NCI-H2171 (cell line): Measurements from ENCODE around the gene SLC9A7.
"Not testable (repeated sequence)": the region's sequence is repeated elsewhere in the genome, so short reads cannot be mapped to it uniquely, and the experiment has no call there.

ENCODE experiments used
- DNase-seq: peaks from one replicate; lab custom pipeline; 2025; lab: John Stamatoyannopoulos, UW

The SLC9A7 gene

DNA sequence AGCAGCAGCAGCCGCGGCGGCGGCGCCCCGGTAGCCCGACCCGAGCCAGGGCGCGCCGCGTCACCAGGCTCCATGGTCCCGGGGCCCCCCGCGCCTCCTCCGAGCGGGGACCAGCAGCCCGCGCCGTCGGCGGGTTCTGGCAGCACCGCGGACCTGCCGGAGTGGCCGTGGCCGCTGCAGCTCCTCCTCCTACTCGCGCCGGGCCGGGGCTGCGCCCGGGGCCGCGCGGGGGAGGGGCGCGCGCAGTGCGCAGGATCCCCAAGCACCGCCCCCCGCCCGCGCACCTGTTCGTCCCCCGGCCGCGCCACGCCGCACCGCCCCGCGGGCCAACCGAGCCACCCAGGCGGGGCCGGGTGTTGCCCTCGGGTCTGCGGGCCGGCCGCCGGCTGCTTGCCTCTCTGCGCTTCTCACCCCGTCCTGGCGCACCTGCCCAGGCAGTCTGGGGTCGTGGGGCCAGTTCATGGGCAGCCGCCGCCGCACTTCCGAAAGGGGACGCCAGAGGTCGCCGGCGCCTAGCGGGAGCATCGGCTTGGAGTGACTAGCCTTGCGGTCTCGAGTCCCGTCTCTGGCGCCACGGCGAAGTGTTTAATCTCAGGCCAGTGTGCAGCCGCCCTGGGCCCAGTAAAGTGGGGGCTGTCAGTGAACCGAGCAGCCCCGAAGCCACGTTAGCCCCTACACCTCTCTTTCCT, at the start of gene SLC9A7:
Gene SLC9A7 (minus strand): TSS at position 163 of the 689 bp plus-strand sequence. CDS start 89 bp downstream, at position 74.
- DNase-seq = peak; percentile 58

DNA sequence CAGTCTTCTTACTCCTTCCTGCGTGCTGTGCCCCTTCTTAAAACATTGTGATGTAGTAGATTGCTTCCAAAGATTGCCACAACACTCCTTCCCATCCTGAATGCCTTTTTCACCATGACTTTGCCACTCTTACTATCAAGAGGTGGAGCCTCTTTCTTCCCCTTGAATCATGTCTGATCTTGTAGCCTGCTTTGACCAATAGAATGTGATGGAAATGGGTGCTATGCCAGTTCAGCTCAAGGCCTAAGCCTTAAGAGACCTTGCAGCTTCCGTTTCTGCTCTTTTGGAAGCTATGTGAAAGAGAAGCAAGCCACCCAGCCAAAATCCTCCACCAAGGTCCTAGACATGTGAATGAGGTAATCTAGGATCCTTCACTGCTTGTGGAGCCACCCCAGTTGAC, 46.4 kb upstream of the SLC9A7 start:
- DNase-seq = no peak

DNA sequence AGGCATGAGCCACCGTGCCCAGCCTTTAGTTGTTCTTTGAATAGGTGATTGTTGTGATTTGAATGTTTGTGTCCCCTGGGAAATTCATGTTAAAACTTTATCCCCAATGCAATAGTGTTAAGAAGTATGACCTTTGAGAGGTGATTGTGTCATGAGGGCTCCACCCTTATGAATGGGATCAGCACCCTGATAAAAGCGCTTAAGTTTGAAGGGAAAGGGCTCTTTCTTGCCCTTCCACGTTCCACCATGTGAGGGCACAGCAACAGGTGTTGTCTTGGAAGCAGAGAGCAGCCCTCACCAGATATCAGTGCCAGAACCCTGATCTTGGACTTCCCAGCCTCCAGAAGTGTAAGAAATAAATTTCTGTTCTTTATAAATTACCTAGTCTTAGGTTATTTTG, 44.2 kb upstream of the SLC9A7 start:
- DNase-seq = no peak

DNA sequence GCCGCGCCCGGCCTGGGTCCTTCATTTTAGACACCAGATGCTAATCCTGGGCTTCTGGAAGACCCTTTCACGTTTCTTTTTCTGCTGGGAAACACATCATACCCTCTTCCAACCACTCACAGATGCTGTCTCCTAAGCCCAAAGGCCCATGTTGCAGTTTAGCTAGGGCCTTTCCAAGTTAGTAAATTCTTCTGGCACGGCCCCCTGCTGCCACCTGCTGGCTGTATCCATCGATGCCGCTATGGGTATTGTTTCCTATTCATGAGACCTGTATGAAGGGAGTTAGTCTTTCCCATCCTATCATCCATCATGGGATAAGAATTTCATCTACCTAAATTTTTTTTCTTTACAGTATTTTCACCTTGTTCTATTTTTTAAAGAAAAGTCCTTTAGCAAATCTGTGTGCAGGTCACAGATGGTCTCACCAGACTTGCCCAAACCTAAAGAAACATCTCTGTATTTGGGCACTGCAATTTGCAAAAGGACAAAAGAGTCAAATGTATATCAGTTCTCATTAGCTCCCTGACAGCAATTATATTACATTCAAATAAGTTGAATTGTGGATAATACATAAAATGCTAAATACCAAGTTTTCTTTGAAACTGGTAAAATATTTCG, 37.8 kb upstream of the SLC9A7 start:
- DNase-seq = no peak

DNA sequence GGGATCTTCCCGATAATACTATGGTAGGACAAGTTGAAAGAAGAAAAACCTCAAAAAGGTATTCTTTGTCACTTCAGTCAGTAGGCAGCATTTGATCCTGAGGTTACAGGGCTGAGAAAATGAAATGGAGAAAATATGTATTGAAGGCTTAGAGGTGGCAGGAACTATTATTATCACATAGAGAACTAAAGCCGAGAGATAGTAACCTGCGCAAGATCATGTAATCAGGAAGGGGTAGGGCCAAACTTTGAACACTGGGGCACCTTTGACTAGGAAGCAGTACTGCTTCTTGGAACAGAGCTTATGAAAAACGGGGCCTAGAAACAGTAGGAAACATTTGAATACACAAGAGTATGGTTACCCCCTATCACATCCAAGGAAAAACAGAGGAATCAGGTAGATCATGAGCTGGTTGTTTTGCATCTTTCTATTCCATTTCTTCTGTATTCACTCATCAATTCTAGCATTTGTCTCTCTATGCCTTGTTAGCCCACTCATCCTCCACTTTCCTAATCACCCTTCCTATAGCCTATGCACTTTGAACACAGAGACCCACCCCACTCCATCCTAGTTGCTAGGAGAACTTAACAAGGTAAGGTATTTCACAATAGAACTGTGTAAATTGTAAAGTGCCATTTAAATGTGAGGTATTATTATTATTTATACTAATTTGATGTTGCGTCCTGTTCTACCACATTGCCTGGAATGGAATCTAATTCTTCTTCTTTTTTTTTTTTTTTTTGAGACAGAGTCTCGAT, 34.6 kb upstream of the SLC9A7 start:
- no peak for DNase-seq

DNA sequence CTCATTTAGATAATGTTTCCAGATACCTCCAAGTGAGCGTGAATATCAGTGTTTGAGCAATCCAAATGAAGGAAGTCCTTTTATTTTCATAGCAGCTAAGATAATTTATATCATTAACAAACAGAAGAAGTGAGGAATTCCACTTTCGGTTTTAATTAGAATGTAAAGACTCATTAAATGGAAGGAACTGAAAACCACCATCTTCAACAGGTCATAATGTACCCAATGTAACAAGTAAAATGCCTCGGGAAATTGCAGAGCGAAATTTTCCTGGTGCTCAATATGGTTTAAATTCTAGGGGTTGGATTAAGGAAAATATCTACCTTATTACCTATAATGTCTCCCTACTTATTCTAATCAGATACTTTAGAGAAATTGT, 33.9 kb upstream of the SLC9A7 start:
- DNase-seq = no peak

DNA sequence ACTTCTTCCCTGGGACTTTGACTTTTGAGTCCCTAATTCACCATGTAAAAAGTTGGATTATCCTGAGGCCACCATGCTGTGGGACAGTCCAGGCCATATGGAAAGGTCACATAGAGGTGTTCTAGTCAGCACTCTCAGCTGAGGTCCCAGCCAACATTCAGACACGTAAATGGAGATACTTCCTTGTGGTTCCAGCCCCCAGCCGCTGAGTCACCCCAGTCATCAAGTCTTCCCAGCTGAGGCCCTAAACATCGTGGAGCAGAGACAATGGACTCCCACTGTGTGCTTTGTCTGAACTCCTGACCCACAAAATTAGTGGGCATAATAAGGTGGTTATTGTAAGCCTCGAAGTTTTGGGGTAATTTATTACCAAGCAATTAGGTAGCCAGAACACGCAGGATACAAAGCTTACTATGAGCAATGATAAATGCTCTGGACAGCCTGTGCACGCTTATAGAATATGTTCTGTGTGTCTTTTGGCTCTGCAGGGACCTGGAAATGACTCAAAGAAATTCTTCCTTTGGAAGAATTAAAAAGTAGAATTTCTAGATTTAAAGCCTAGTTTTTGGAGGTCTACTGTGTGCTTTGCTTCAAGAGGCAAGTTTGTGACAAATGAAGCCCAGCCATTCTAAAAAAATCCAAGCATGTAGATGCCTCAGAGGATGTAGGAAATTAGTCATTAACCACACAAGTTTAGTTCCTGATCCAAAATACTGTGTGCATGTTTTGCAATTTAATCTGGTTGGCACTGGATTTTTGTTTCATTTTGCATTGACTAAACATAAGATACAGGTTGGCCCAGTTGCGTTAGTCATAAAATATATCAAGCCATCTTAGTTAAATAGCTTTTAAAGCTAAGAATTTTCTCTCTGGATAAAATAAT, 33.2 kb upstream of the SLC9A7 start:
- no peak for DNase-seq

DNA sequence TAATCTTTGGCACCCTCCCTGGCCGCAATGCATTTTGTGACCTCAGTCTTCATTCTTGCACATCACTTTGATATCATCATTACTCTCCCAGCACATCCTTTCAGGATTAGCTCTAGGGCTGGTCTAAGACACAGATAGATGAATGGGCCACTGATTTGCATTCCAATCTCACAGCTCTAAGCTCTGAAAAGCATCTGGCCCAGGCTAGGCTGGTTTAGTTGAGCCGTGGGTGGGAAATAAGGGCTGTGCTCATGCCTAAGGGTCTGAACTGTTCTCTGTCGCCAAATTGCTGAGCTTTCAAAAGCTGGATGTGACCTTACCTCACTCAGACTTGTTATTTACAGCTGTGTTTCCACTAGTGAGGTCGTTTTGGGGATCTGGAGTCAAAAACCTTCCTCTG, 30.0 kb upstream of the SLC9A7 start:
- DNase-seq = no peak

DNA sequence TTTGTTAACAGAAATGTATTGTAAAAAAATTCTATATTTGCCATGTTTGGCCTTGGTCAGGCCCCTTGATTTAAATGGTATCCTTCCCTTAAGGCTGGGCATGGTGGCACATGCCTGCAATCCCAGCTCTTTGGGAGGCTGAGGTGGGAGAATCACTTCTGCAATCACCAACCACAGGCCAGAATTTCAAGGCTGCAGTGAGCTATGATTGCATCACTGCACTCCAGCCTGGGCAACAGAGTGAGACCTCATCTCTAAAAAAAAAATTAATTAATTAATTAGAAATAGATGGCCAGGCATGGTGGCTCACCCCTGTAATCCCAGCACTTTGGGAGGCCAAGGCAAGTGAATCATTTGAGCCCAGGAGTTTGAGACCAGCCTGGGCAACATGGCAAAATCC, 25.5 kb upstream of the SLC9A7 start:
- DNase-seq = not testable (repeated sequence)

DNA sequence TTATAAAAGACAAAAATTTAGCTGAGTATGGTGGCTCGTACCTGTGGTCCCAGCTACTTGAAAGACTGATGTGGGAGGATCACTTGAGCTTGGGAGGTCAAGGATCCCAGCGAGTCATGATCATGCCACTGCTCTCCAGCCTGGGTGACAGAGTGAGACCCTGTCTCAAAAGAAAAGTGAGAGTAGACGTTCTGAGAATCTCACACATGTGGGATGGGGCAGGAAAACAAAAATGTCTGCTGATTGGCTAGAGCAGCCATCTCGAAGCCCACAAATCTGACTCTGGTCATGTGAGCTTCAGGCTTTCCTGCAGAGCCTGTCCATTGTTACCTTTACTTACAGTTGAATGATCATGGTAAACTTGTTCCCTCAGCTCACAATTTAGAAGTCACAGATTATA, 23.1 kb upstream of the SLC9A7 start:
- no peak for DNase-seq

DNA sequence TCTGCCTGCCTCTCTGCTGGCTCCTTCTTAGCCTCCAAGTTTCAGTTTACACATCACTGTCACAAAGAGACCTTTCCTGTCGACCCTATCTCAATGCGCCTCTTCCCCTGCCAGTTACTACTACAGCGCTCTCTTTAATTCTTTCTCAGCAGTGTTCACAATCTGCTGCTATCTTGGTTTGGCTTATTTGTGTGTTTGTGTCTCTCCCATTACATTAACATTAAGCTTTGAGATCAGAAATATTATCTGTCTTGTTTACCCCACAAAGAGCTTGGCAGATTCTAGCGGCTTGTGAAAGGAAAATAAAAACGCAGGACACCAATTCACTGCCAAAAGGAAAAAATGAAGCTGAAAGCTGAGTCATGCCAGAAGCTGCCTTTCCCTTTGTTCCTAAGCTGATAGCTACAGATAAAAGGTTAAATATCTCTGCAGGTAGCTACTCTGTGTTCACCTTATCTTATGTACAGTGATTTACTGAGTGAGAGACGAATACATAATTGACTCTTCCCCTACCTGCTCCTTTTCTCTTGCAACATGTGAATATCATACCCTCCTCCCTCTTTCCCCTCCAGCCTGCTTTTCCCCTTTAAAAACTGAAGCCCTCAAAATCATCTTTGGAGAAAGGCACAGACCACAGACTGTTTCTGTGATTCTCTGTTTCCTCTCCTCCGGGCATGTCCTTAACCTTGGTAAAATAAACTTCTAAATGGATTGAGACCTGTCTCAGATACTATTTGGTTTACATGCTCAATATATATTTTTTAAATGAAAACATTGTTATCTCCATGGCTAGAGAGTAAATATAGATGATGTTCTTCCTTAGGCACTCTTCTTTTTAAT, 19.3 kb upstream of the SLC9A7 start:
- DNase-seq = no peak

DNA sequence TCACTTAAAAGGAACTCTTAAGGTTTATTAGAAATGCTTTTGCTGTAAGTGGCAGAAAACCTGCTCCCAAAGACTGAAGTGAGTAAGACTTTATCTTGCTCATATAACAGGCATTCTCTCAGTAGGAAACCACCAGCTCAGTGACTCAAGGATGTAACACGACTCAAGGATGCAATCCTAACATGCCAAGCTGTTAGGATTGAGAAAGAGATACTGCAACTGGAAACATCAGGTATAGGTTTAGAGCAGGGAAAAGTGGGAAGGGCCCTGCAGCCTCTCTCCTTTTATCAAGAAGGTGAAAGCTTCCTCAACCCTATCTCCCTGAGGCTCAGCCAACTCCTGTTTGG, 11.9 kb upstream of the SLC9A7 start:
- no peak for DNase-seq

DNA sequence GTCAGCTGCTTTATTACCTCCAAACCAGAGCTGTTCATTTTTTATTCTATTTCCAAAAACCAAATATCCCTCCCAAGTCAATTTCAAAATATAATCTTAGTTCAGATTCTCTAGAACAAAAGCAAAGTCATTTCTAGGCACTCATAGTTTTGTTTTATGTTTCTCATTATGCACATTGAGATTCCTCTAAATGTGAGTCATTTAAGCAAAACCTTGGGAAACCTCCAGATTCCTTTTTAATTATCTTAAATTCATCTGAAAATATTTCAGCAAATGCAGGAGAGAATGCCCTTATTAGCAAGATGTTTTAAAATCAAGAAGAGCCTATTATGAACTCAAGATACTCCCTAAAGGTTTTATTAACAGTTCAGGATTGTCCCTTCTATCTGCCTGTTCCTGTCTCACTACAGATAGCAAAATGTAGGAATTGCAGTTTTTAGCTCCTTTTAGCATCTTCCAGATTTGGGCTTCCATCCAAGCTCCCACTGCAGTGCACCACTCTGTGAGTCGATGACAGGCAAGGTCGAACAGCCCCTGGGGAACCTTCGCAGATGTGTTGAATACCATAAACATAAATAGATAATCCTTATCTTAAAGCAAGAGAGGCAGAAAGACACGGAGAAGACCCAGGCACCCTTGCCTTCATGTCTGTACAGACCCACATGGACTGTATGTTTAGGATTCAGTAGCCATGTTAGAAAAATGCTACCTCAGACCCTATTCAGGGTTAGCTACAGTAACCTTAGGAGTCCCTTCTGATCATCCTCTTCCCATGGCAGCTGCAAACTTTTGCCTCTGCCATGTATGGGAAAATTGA, 11.3 kb upstream of the SLC9A7 start:
- no peak for DNase-seq

DNA sequence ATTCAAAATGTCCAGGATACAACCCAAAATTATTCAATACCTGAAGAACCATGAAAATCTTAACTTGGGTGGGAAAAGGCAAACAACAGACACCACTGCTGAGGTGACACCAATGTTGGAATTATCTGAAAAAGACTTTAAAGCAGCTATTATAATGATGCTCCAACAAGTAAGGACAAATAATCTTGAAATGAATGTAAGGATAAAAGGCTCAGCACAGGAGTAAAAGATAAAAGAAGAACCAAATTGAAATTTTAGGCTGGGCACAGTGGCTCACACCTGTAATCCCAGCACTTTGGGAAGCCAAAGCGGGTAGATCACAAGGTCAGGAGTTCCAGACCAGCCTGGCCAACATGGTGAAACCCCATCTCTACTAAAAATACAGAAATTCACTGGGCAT, 4.0 kb upstream of the SLC9A7 start:
- no peak for DNase-seq

DNA sequence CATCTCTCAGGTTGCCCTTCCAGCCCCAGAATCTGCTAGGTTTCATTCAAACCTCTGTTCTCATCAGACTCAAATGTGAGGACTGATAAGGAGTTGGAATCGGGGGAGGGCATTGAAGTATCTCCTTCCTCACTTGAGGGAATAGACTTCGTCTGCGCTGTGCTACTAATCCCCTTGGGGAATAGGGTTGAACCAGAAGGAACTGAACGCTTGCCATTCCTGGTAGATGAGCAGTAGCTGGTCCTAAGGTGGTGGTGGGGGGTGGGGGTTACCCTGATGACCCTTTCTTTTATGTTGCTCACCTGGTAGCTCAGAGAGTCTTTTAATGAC, 692 bp upstream of the SLC9A7 start:
- no peak for DNase-seq

DNA sequence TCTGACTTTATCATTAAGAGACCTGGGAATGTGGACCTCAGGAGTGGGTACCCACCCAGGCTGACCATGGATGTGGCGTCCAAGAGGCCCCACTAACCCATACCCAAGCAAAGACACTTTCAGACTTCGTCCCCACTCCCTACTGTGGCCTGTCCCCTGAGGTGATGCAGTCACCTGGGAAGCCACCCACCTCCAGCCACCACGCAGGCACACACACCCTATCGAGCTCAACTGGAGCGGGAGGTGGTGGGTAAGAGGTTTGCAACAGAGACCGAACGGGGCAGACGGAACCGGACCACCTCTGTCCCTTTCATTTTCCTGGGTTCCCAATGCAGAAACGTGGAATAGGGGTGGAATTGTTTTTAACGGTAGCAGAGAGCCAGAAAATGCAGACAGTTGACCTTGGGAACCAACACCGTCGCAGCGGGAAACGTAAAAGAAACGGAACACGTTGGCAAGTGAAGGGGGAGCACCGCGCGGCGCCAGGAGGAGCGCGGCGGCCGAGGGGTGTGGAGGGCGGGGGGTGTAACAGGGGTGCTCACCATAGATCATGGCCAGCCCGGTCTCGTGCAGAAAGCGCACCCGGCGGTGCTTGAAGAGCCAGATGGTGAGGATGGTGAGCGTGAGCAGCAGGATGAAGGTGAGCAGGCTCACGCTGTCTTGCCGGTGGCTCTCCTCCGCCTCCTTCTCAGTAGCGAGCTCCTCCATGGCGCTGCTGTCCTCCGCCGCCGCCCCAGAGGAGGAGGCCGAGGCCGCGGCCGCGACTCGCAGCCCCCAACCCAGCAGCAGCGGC, 559 bp downstream of the SLC9A7 start:
- peak; percentile 32 for DNase-seq

DNA sequence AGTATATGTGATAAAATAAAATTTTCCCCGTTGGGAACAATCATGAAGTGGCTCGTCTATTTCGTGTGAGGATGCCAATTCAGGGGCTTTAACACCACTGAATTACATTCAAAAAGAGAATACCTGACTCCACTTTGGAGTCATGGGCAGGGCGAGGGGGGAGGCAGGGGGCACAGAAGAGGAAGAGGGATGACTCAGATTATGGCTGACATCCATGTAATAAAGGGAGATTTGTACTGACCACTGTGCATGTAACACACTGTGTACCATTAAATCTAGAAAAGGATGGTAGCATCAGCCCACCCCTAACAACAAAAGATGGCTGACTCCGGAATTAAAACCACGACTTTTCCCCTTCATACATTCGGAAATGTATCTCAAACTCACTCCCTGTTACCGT, 1.3 kb downstream of the SLC9A7 start:
- DNase-seq = no peak

DNA sequence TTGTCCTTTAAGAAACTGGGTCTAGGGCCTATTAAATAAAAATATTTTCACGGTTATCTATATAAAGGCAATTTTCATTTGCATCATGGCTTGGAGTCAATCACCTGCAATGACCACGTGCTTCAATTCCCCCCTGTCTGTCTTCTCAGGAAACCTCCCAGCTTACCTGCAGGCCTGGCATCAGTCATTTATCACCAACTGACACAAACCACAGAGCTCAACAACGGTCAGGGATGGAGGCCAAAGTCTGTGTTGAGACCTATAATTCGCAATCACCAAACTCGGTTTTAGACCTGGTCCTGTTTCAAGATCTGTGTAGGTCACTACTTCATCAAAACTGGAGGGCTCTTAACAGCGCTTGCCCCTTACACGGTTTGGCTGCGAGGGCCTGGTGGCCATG, 1.9 kb downstream of the SLC9A7 start:
- DNase-seq = no peak

DNA sequence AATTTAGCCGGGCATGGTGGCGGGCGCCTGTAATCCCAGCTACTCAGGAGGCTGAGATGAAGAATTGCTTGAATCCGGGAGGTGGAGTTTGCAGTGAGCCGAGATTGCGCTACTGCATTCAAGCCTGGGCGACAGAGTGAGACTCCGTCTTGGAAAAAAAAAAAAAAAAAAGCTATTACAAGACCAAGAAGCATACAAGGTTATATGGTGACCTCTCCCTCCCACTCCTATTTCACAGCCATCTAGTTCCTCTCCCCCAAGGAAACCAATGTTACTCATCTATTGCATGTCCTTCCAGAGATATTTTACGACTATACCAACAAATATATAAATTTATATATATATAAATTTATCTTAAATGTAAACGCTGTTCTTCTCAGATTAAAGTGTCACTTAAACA, 3.2 kb downstream of the SLC9A7 start:
- DNase-seq = no peak

DNA sequence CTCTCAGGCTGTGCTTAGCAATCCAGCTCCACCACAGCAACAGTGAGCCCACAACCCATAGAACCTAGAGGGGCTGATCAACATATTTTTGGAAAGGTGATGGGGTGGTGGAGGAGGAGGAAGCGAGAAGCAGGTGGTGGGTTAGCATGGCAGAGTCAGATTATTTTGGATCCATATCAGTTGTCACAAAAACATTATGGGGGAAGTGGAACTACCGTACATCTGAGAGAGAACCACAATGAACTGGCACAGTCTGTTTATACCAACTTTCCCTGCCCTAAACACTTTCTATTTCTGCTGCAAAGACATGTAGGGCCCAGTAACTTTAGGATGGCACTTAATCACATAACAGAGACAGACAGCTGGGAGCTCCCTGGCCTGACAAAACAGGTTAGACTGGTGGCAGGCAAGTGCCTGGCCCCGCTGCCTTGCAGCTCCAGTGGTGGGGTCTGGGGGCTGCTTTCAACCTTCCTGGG, 4.3 kb downstream of the SLC9A7 start:
- DNase-seq = no peak
